HepG2 (cell line): ENCODE measurements around the gene LTB4R. TPM values are rescaled to one million over a fixed set of nuclear protein-coding genes. Genes with fewer than 3 reads are reported as not detected.
A peak's percentile ranks its signal among the peaks of the same experiment; 100 is the strongest.

Experiments
- RAD21 ChIP-seq: fragments of 450-650 bp; formaldehyde crosslinking; IDR thresholded peaks from 2 replicates; pipeline ENCODE4 v1.5.0; 2020; ENCODE audit warnings: mild to moderate bottlenecking
- RFX1 ChIP-seq: fragments of 450-650 bp; IDR thresholded peaks from 2 replicates; pipeline ENCODE4 v1.6.1; 2017
- SMYD3 ChIP-seq: sonication (generic); formaldehyde crosslinking; IDR thresholded peaks from 2 replicates; pipeline ENCODE4 v1.8.1; 2023; ENCODE audit warnings: mild to moderate bottlenecking, missing genetic modification reagents
- ZNF614 ChIP-seq: IDR thresholded peaks from 2 replicates; pipeline ENCODE4 v1.6.1; 2018; ENCODE audit warnings: missing biosample characterization, missing genetic modification reagents, inconsistent platforms, borderline replicate concordance
- polyA plus RNA-seq, 8 experiments: library from polyadenylated mRNA; depleted of rRNA in 3 of 8; stranded (reverse) in 7 of 8; unstranded in 1 of 8; fragments of >200 nt; fragmentation: Illumina TruSeq in 4 of 8; extraction: Trizol in 4 of 8; gene quantifications; 2 replicates each; pipeline versions ENCODE4 v1.2.1 to v1.2.3, GENCODE V29; 2011 to 2016; ENCODE audit warnings: low read depth in 4 of 8, missing spikeins in 1 of 8, mixed read lengths in 1 of 8; ENCODE audit not compliant: insufficient read depth in 1 of 8
- total RNA-seq, 5 experiments: library from RNA; depleted of rRNA; stranded (reverse); fragments of >200 nt; fragmentation: Illumina TruSeq; extraction: Trizol; gene quantifications; 2 replicates each; pipeline ENCODE4 v1.2.3, GENCODE V29; 2016; ENCODE audit warnings: low read depth in 1 of 5
- TF ChIP-seq, protein P1 (sequence below): sonication (generic); formaldehyde crosslinking; IDR thresholded peaks from 2 replicates; pipeline ENCODE4 v1.4.0; 2020; ENCODE audit warnings: missing genetic modification reagents
- TF ChIP-seq, protein P2 (sequence below): sonication (generic); formaldehyde crosslinking; IDR thresholded peaks from 2 replicates; pipeline ENCODE4 v1.5.1; 2020; ENCODE audit warnings: mild to moderate bottlenecking, moderate library complexity, missing genetic modification reagents
- TF ChIP-seq, protein P3 (sequence below): sonication (generic); formaldehyde crosslinking; IDR thresholded peaks from 2 replicates; pipeline ENCODE4 v1.5.0; 2020; ENCODE audit warnings: missing genetic modification reagents, mild to moderate bottlenecking, borderline replicate concordance
- TF ChIP-seq, protein P4 (sequence below): sonication (generic); formaldehyde crosslinking; IDR thresholded peaks from 2 replicates; pipeline ENCODE4 v1.4.0; 2020; ENCODE audit warnings: mild to moderate bottlenecking, missing genetic modification reagents, borderline replicate concordance
- TF ChIP-seq, protein P5 (sequence below): sonication (generic); formaldehyde crosslinking; IDR thresholded peaks from 2 replicates; pipeline ENCODE4 v1.4.0; 2020; ENCODE audit warnings: mild to moderate bottlenecking, missing genetic modification reagents
- TF ChIP-seq, protein P6 (sequence below): sonication (generic); formaldehyde crosslinking; IDR thresholded peaks from 2 replicates; pipeline ENCODE4 v1.5.1; 2020; ENCODE audit warnings: mild to moderate bottlenecking, missing genetic modification reagents
- TF ChIP-seq, protein P7 (sequence below): sonication (generic); formaldehyde crosslinking; IDR thresholded peaks from 2 replicates; pipeline ENCODE4 v1.5.0; 2020; ENCODE audit warnings: missing genetic modification reagents

LTB4R gene
- total and polyA plus RNA-seq, 2 of the 13 experiments (the other 11 are each of a cell fraction or from before 2014, with no cell fraction given) = 3.2 to 8.2 TPM

DNA sequence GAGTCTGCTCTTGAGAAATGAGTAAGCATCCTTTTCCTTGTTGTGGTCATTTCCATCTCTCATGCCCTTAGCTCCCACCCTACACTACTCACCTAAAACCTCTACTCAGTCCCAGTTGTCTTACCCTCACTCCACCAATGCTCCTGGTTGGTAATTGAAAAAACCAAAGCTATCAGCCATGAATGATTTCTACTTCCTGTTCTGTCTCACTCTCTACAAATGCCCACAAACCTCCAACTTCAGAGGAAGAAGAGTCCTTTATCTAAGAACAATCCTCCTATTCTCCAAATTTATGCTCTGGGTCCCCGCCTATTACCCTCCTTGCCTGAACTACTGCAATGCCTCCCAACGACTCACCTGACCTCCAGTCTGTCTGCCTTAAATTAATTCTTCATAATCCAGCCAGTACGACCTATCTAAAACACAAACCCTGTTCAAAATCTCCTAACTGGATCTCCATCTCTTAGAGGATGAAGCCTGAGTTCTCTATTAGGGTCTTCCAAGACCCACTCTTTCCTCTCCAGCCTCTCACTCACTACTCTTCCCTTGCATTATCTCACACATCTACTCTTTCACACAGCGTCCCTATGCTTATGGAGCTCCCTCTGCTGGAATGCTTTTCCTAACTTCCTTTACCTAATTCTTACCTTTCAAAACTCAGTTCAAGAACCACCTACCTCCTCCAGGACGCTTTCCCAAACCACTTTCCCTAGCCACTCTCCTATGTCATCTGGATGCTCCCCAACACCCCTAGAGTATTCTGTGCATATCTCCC is 13.9 kb upstream of the LTB4R start (continued):
- TF ChIP-seq, protein P1, sequence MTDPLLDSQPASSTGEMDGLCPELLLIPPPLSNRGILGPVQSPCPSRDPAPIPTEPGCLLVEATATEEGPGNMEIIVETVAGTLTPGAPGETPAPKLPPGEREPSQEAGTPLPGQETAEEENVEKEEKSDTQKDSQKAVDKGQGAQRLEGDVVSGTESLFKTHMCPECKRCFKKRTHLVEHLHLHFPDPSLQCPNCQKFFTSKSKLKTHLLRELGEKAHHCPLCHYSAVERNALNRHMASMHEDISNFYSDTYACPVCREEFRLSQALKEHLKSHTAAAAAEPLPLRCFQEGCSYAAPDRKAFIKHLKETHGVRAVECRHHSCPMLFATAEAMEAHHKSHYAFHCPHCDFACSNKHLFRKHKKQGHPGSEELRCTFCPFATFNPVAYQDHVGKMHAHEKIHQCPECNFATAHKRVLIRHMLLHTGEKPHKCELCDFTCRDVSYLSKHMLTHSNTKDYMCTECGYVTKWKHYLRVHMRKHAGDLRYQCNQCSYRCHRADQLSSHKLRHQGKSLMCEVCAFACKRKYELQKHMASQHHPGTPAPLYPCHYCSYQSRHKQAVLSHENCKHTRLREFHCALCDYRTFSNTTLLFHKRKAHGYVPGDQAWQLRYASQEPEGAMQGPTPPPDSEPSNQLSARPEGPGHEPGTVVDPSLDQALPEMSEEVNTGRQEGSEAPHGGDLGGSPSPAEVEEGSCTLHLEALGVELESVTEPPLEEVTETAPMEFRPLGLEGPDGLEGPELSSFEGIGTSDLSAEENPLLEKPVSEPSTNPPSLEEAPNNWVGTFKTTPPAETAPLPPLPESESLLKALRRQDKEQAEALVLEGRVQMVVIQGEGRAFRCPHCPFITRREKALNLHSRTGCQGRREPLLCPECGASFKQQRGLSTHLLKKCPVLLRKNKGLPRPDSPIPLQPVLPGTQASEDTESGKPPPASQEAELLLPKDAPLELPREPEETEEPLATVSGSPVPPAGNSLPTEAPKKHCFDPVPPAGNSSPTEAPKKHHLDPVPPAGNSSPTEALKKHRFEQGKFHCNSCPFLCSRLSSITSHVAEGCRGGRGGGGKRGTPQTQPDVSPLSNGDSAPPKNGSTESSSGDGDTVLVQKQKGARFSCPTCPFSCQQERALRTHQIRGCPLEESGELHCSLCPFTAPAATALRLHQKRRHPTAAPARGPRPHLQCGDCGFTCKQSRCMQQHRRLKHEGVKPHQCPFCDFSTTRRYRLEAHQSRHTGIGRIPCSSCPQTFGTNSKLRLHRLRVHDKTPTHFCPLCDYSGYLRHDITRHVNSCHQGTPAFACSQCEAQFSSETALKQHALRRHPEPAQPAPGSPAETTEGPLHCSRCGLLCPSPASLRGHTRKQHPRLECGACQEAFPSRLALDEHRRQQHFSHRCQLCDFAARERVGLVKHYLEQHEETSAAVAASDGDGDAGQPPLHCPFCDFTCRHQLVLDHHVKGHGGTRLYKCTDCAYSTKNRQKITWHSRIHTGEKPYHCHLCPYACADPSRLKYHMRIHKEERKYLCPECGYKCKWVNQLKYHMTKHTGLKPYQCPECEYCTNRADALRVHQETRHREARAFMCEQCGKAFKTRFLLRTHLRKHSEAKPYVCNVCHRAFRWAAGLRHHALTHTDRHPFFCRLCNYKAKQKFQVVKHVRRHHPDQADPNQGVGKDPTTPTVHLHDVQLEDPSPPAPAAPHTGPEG = 0 out of 2 replicates have a peak, but pooled peaks have one; percentile 61
- TF ChIP-seq RFX1 = no peak
- TF ChIP-seq, protein P2, sequence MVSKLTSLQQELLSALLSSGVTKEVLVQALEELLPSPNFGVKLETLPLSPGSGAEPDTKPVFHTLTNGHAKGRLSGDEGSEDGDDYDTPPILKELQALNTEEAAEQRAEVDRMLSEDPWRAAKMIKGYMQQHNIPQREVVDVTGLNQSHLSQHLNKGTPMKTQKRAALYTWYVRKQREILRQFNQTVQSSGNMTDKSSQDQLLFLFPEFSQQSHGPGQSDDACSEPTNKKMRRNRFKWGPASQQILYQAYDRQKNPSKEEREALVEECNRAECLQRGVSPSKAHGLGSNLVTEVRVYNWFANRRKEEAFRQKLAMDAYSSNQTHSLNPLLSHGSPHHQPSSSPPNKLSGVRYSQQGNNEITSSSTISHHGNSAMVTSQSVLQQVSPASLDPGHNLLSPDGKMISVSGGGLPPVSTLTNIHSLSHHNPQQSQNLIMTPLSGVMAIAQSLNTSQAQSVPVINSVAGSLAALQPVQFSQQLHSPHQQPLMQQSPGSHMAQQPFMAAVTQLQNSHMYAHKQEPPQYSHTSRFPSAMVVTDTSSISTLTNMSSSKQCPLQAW (CRISPR knock-in tag) = no peak
- TF ChIP-seq, protein P3, sequence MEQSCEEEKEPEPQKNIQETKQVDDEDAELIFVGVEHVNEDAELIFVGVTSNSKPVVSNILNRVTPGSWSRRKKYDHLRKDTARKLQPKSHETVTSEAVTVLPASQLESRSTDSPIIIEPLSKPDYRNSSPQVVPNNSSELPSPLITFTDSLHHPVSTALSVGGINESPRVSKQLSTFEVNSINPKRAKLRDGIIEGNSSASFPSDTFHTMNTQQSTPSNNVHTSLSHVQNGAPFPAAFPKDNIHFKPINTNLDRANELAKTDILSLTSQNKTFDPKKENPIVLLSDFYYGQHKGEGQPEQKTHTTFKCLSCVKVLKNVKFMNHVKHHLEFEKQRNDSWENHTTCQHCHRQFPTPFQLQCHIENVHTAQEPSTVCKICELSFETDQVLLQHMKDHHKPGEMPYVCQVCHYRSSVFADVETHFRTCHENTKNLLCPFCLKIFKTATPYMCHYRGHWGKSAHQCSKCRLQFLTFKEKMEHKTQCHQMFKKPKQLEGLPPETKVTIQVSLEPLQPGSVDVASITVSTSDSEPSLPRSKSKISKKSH (CRISPR knock-in tag) = no peak
- TF ChIP-seq, protein P4, sequence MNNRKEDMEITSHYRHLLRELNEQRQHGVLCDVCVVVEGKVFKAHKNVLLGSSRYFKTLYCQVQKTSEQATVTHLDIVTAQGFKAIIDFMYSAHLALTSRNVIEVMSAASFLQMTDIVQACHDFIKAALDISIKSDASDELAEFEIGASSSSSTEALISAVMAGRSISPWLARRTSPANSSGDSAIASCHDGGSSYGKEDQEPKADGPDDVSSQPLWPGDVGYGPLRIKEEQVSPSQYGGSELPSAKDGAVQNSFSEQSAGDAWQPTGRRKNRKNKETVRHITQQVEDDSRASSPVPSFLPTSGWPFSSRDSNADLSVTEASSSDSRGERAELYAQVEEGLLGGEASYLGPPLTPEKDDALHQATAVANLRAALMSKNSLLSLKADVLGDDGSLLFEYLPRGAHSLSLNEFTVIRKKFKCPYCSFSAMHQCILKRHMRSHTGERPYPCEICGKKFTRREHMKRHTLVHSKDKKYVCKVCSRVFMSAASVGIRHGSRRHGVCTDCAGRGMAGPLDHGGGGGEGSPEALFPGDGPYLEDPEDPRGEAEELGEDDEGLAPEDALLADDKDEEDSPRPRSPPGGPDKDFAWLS = no peak
- TF ChIP-seq, protein P5, sequence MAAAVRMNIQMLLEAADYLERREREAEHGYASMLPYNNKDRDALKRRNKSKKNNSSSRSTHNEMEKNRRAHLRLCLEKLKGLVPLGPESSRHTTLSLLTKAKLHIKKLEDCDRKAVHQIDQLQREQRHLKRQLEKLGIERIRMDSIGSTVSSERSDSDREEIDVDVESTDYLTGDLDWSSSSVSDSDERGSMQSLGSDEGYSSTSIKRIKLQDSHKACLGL (CRISPR knock-in tag) = no peak
- peak; percentile 84 for TF ChIP-seq ZNF614 (CRISPR knock-in tag)
- TF ChIP-seq RAD21 = peak; percentile 55
- TF ChIP-seq, protein P6, sequence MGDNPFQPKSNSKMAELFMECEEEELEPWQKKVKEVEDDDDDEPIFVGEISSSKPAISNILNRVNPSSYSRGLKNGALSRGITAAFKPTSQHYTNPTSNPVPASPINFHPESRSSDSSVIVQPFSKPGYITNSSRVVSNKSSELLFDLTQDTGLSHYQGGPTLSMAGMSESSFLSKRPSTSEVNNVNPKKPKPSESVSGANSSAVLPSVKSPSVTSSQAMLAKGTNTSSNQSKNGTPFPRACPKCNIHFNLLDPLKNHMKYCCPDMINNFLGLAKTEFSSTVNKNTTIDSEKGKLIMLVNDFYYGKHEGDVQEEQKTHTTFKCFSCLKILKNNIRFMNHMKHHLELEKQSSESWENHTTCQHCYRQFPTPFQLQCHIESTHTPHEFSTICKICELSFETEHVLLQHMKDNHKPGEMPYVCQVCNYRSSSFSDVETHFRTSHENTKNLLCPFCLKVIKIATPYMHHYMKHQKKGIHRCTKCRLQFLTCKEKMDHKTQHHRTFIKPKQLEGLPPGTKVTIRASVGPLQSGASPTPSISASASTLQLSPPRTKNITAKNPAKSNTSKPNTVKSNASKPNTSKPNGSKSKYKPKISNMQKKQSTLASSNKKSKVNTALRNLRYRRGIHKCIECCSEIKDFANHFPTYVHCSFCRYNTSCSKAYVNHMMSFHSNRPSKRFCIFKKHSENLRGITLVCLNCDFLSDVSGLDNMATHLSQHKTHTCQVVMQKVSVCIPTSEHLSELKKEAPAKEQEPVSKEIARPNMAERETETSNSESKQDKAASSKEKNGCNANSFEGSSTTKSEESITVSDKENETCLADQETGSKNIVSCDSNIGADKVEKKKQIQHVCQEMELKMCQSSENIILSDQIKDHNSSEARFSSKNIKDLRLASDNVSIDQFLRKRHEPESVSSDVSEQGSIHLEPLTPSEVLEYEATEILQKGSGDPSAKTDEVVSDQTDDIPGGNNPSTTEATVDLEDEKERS (CRISPR knock-in tag) = no peak
- TF ChIP-seq SMYD3 (CRISPR knock-in tag) = no peak
- TF ChIP-seq, protein P7, sequence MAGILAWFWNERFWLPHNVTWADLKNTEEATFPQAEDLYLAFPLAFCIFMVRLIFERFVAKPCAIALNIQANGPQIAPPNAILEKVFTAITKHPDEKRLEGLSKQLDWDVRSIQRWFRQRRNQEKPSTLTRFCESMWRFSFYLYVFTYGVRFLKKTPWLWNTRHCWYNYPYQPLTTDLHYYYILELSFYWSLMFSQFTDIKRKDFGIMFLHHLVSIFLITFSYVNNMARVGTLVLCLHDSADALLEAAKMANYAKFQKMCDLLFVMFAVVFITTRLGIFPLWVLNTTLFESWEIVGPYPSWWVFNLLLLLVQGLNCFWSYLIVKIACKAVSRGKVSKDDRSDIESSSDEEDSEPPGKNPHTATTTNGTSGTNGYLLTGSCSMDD (CRISPR knock-in tag) = no peak
